Mesothelial cell of epicardium (in vitro differentiated cells): ENCODE results near the gene FEN1. TPM values are rescaled to one million over a fixed set of nuclear protein-coding genes. Genes with fewer than 3 reads are reported as not detected.
A peak's percentile ranks its signal among the peaks of the same experiment; 100 is the strongest.

Source experiments
- DNase-seq, 2 experiments: peaks; one replicate each; pipeline ENCODE4 v3.0.0; 2021; ENCODE audit warnings: low spot score in 2 of 2; ENCODE audit not compliant: unreplicated experiment in 2 of 2
- H3K27ac Mint-ChIP-seq: 2 replicates; pipeline ENCODE4 v1.8.0; 2021; ENCODE audit warnings: mixed read lengths
- H3K27me3 Mint-ChIP-seq: 2 replicates; pipeline ENCODE4 v1.8.0; 2021; ENCODE audit warnings: low read depth, mixed read lengths
- H3K36me3 Mint-ChIP-seq: 2 replicates; pipeline ENCODE4 v1.8.0; 2021; ENCODE audit warnings: mixed read lengths
- H3K4me1 Mint-ChIP-seq: 2 replicates; pipeline ENCODE4 v1.8.0; 2021; ENCODE audit warnings: mixed read lengths
- H3K4me3 Mint-ChIP-seq: 2 replicates; pipeline ENCODE4 v1.8.0; 2021; ENCODE audit warnings: mild to moderate bottlenecking, moderate library complexity, mixed read lengths
- H3K9me3 Mint-ChIP-seq: 2 replicates; pipeline ENCODE4 v1.8.0; 2021; ENCODE audit warnings: mixed read lengths
- CTCF ChIP-seq: fragments of 200-600 bp; sonication (generic); IDR thresholded peaks from one replicate; pipeline ENCODE4 v1.5.0; 2021; ENCODE audit warnings: antibody characterized with exemption; ENCODE audit not compliant: unreplicated experiment
- total RNA-seq: library from RNA; stranded (reverse); gene quantifications from 3 replicates; pipeline ENCODE4 v1.2.1, GENCODE V29; 2021

FEN1 gene
- total RNA-seq, 1 donor from 2014 or later: 20.3 TPM

DNA sequence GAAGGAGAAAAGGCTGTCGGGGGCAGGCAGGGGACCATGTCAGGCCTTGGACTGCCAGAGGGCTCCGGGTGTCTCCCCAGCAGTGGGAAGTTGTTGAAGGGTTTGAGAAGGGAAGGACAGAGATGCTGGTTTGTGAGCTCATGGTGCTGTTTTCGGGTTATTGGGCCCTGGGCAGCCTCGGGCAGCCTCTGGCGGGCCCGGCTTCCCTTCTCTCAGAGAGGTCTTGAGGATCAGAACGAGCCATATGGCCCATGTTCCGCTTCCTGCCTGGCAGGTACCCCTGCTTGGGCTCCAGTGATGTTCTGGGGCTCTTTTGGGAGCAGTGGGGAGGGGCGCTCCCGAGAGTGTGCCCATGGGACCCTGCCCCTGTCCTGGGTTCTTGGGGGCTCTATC, 30.5 kb upstream of the FEN1 start:
- no peak for TF ChIP-seq CTCF
- Mint-ChIP-seq H3K9me3 (no peaks in the 10 kb centered on the region), H3K27ac (peak overlapping the region; percentile 99), H3K36me3 (no peaks in the 10 kb centered on the region), H3K4me1 (peaks cover 78% of the 10 kb centered on the region), H3K27me3 (no peaks in the 10 kb centered on the region), H3K4me3 (peak overlapping the region; percentile 15)
- DNase-seq: no peak

- peak; percentile 67 to 77 for DNase-seq
- TF ChIP-seq CTCF: no peak
- Mint-ChIP-seq H3K27me3 (no peaks in the 10 kb centered on the region), H3K9me3 (no peaks in the 10 kb centered on the region), H3K4me3 (peak overlapping the region; percentile 15), H3K36me3 (no peaks in the 10 kb centered on the region), H3K4me1 (peaks cover 75% of the 10 kb centered on the region), H3K27ac (peak overlapping the region; percentile 99)
These were observed 29.9 kb upstream of the FEN1 start for GRCh38 chr11:61762798-61763197.

- DNase-seq: no peak
- Mint-ChIP-seq H3K9me3 (no peaks in the 10 kb centered on the region), H3K4me3 (peak overlapping the region; percentile 0), H3K4me1 (peaks cover 75% of the 10 kb centered on the region), H3K27me3 (no peaks in the 10 kb centered on the region), H3K36me3 (no peaks in the 10 kb centered on the region), H3K27ac (peak overlapping the region; percentile 99)
- TF ChIP-seq CTCF: no peak
These were observed 28.6 kb upstream of the FEN1 start for GRCh38 chr11:61763930-61764605.

DNA sequence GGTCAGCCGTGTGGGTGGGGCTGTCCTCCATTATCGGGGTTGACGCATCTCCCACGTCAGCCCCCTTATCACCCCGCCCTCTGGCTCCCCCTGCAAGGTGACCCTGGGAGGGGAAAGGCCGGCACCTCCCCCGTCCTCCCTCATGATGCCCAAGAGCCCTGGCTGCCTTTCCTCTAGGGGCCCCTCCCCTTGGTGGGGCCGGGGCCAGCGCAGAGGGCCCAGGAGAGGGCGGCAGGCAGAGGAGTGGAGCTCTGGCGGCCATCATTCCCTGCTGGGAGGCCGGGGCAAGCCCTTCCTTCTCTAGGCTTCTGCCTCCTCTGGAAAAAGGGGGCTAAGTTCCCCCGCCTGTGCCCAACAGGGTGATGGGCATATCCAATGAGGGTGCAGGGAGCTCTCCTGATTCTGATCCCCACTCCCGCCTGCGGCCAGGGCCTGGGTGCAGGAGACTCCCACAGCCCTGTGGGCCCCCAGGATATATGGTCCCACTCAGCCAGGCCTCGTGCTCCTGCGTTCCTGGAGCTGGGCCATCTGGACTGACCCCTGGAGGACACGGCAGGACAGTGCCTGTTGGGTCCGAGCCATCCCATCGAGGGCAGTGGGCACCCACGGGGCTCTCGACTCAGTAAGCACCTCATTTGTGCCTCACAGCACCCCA, 28.0 kb upstream of the FEN1 start:
- no peak for TF ChIP-seq CTCF
- H3K27ac Mint-ChIP-seq: peak overlapping the region; percentile 99
- no peaks in the 10 kb centered on the region for H3K27me3 Mint-ChIP-seq
- no peaks in the 10 kb centered on the region for H3K9me3 Mint-ChIP-seq
- no peak for DNase-seq
- H3K4me1 Mint-ChIP-seq: peaks cover 73% of the 10 kb centered on the region
- H3K4me3 Mint-ChIP-seq: no peak overlapping the region
- no peaks in the 10 kb centered on the region for H3K36me3 Mint-ChIP-seq

DNA sequence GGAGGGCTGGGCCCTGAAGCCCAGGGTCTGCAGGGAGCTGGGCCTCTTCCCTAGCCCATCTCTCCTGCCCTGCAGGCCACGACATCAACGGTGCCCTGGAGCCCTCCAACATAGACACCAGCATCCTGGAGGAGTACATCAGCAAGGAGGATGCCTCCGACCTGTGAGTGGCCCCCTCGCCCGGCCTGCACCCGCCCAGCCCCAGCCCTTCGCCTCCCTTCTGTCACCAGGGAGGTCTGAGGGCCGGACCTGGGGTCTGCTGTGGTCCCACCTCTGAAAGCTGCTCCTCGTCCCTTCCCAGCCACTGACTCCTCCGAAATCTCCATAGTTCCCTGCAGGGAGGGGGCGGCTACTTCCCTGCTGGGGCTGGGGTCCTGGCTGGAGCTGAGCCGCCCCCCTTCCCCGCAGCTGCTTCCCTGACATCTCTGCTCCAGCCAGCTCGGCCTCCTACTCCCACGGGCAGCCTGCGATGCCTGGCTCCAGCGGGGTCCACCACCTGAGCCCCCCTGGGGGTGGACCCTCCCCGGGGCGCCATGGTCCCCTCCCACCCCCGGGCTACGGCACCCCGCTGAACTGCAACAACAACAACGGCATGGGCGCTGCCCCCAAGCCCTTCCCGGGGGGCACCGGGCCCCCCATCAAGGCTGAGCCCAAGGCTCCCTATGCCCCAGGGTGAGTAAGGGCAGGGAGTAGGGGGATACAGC, 27.0 kb upstream of the FEN1 start:
- no peak for TF ChIP-seq CTCF
- Mint-ChIP-seq H3K4me3 (no peak overlapping the region), H3K27me3 (no peaks in the 10 kb centered on the region), H3K27ac (peak overlapping the region; percentile 96), H3K9me3 (no peaks in the 10 kb centered on the region), H3K36me3 (no peaks in the 10 kb centered on the region), H3K4me1 (peaks cover 73% of the 10 kb centered on the region)
- DNase-seq: no peak
